Left lung (tissue), 10 donors: ENCODE data around the gene PLCH1. TPM values are rescaled to one million over a fixed set of nuclear protein-coding genes. Genes with fewer than 3 reads are reported as not detected.
"Not testable (repeated sequence)": the region's sequence is repeated elsewhere in the genome, so short reads cannot be mapped to it uniquely, and the experiment has no call there.

Source experiments
- ATAC-seq: fragments of 200-7000 bp; cut with Tn5 transposase; one replicate; pipeline ENCODE4 v1.9.1; 2020; ENCODE audit warnings: moderate library complexity
- DNase-seq, 4 donors: peaks; one replicate each; pipeline ENCODE4 v3.0.0-alpha.2; 2013 to 2020
- H3K27ac ChIP-seq, 2 donors: fragments of 200-600 bp; sonication (generic) in 1 of 2; one replicate each; pipeline versions ENCODE4 v1.5.0 to v1.8.0; 2020 to 2021
- H3K27me3 ChIP-seq, 2 donors: fragments of 200-600 bp; sonication (generic) in 1 of 2; one replicate each; pipeline versions ENCODE4 v1.5.0 to v1.8.0; 2020 to 2021
- H3K36me3 ChIP-seq, 2 donors: fragments of 200-600 bp; sonication (generic) in 1 of 2; one replicate each; pipeline versions ENCODE4 v1.5.0 to v1.8.0; 2020 to 2021
- H3K4me1 ChIP-seq, 2 donors: fragments of 200-600 bp; one replicate each; pipeline ENCODE4 v1.8.0; 2021
- H3K4me3 ChIP-seq, 2 donors: fragments of 200-600 bp; sonication (generic) in 1 of 2; one replicate each; pipeline versions ENCODE4 v1.5.0 to v1.8.0; 2020 to 2021; ENCODE audit warnings: mild to moderate bottlenecking in 1 of 2
- H3K9me3 ChIP-seq, 2 donors: fragments of 200-600 bp; sonication (generic) in 1 of 2; one replicate each; pipeline versions ENCODE4 v1.5.0 to v1.8.0; 2020 to 2021
- intact Hi-C, 2 donors: fragments of 100-400 bp; cut with DNase I; formaldehyde crosslinking; loops; one replicate each; pipeline versions ENCODE4 v1.11.2 to v1.14.2; 2022
- polyA plus RNA-seq, 6 donors: library from polyadenylated mRNA; unstranded; fragments of 120-200 nt; gene quantifications; one replicate each; pipeline ENCODE4 v1.2.1, GENCODE V29; 2013; ENCODE audit not compliant: insufficient read length in 6 of 6
- total RNA-seq, 2 donors: library from RNA; stranded (reverse); fragmentation: NEBNext Ultra II Directional; extraction: Animal tissue kit (Norgen Biotek cat#: 25700); gene quantifications; one replicate each; pipeline ENCODE4 v1.2.1, GENCODE V29; 2021
- TF ChIP-seq, protein P1 (sequence below), 2 donors: fragments of 200-600 bp; sonication (generic) in 1 of 2; IDR thresholded peaks; one replicate each; pipeline versions ENCODE4 v1.5.0 to v1.8.0; 2021; ENCODE audit warnings: antibody characterized with exemption in 2 of 2
- donor health status: DM: no; HTN: yes; CAD: no.
- donor health status: DM: no; HTN: no; CAD: no.

Gene PLCH1
- total and polyA plus RNA-seq, 8 donors: 8.5 to 33.8 (median 23.7) TPM

- H3K9me3 ChIP-seq: peaks cover 0 to 34% of the 10 kb centered on the region in 2 donors
- no peaks in the 10 kb centered on the region for H3K4me1 ChIP-seq
- TF ChIP-seq, protein P1, sequence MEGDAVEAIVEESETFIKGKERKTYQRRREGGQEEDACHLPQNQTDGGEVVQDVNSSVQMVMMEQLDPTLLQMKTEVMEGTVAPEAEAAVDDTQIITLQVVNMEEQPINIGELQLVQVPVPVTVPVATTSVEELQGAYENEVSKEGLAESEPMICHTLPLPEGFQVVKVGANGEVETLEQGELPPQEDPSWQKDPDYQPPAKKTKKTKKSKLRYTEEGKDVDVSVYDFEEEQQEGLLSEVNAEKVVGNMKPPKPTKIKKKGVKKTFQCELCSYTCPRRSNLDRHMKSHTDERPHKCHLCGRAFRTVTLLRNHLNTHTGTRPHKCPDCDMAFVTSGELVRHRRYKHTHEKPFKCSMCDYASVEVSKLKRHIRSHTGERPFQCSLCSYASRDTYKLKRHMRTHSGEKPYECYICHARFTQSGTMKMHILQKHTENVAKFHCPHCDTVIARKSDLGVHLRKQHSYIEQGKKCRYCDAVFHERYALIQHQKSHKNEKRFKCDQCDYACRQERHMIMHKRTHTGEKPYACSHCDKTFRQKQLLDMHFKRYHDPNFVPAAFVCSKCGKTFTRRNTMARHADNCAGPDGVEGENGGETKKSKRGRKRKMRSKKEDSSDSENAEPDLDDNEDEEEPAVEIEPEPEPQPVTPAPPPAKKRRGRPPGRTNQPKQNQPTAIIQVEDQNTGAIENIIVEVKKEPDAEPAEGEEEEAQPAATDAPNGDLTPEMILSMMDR (IDR thresholded peaks at IDR 0.05): no peak
- DNase-seq: no peak
- no peak overlapping the region for H3K27ac ChIP-seq
- H3K36me3 ChIP-seq: no peaks in the 10 kb centered on the region
- no peak for ATAC-seq
- intact Hi-C loops: no loop called here
- H3K27me3 ChIP-seq: no peaks in the 10 kb centered on the region
- no peak overlapping the region for H3K4me3 ChIP-seq
Observed at GRCh38 chr3:155618543-155618942, 126.3 kb downstream of the PLCH1 start.

GRCh38 chr3:155617346-155617925, 127.4 kb downstream of the PLCH1 start:
- Histone ChIP-seq H3K4me3 (no peak overlapping the region), H3K4me1 (no peaks in the 10 kb centered on the region), H3K9me3 (peaks cover 0 to 39% of the 10 kb centered on the region in 2 donors), H3K27ac (no peak overlapping the region), H3K36me3 (no peaks in the 10 kb centered on the region), H3K27me3 (no peaks in the 10 kb centered on the region)
- TF ChIP-seq, protein P1 (IDR thresholded peaks at IDR 0.05): no peak
- no peak for ATAC-seq
- no peak for DNase-seq
- intact Hi-C loops: no loop called here

GRCh38 chr3:155615141-155615540, 129.7 kb downstream of the PLCH1 start:
- H3K27me3 ChIP-seq, ATAC-seq, DNase-seq, H3K4me1 ChIP-seq, H3K27ac ChIP-seq, H3K36me3 ChIP-seq, intact Hi-C loops, H3K4me3 ChIP-seq: not testable (repeated sequence)
- peaks cover 0 to 42% of the 10 kb centered on the region in 2 donors for H3K9me3 ChIP-seq

GRCh38 chr3:155614410-155614809, 130.5 kb downstream of the PLCH1 start:
- H3K27me3 ChIP-seq, intact Hi-C loops, H3K4me1 ChIP-seq, H3K4me3 ChIP-seq, ATAC-seq, DNase-seq, H3K36me3 ChIP-seq, H3K27ac ChIP-seq: not testable (repeated sequence)
- peaks cover 0 to 42% of the 10 kb centered on the region in 2 donors for H3K9me3 ChIP-seq

GRCh38 chr3:155611456-155611855, 133.4 kb downstream of the PLCH1 start:
- H3K9me3 ChIP-seq: peaks cover 0 to 25% of the 10 kb centered on the region in 2 donors
- no peaks in the 10 kb centered on the region for H3K36me3 ChIP-seq
- no peak for ATAC-seq
- TF ChIP-seq, protein P1 (IDR thresholded peaks at IDR 0.05): no peak
- DNase-seq: no peak
- intact Hi-C loops: no loop called here
- H3K4me1 ChIP-seq: no peaks in the 10 kb centered on the region
- no peak overlapping the region for H3K4me3 ChIP-seq
- H3K27me3 ChIP-seq: no peaks in the 10 kb centered on the region
- H3K27ac ChIP-seq: no peak overlapping the region

DNA sequence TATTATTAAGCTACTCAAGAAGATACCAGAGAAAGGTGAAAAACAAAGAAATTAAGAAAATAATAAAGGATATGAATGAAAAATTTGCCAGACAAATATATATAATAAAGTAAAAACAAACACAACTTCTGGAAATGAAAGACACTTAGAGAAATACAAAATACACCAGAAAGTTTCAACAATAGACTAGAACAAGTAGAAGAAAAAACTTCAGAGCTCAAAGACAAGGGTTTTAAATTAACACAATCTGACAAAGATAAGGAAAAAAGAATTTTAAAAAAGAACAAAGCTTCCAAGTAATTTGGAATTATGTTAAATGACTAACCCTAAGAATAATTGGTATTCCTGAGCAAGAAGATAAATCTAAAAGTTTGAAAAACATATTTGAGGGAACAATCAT, 135.3 kb downstream of the PLCH1 start:
- Histone ChIP-seq H3K27ac (no peak overlapping the region), H3K9me3 (peaks cover 0 to 7% of the 10 kb centered on the region in 2 donors), H3K4me1 (no peaks in the 10 kb centered on the region), H3K27me3 (no peaks in the 10 kb centered on the region), H3K4me3 (no peak overlapping the region), H3K36me3 (no peaks in the 10 kb centered on the region)
- ATAC-seq (no peak), DNase-seq (no peak)
- TF ChIP-seq, protein P1 (IDR thresholded peaks at IDR 0.05): no peak
- intact Hi-C loops: no loop called here
